GM23338 (cell line): Measurements from ENCODE around the gene APOL2. TPM values are rescaled to one million over a fixed set of nuclear protein-coding genes. Genes with fewer than 3 reads are reported as not detected.

ENCODE experiments used
- ATAC-seq: fragments of 200-7000 bp; cut with Tn5 transposase; 3 replicates; pipeline ENCODE4 v1.9.1; 2020
- DNase-seq: peaks from one replicate; pipeline ENCODE4 v3.0.0-alpha.2; 2015; ENCODE audit warnings: low spot score
- H2AFZ ChIP-seq: fragments of 200-600 bp; sonication (generic); 2 replicates; pipeline ENCODE4 v1.8.0; 2016; ENCODE audit warnings: antibody characterized with exemption, mild to moderate bottlenecking, moderate library complexity
- H3F3A ChIP-seq: fragments of 200-600 bp; sonication (generic); replicated peaks from 2 replicates; pipeline ENCODE4 v1.8.0; 2017; ENCODE audit warnings: antibody characterized with exemption, mixed run types, low read depth
- H3K27ac ChIP-seq: fragments of 200-600 bp; sonication (generic); 2 replicates; pipeline ENCODE4 v1.6.1; 2016; ENCODE audit warnings: low read depth
- H3K27me3 ChIP-seq: fragments of 200-600 bp; sonication (generic); 2 replicates; pipeline ENCODE4 v1.8.0; 2016; ENCODE audit warnings: mild to moderate bottlenecking, mixed run types, moderate library complexity; ENCODE audit not compliant: insufficient read depth
- H3K36me3 ChIP-seq: fragments of 200-600 bp; sonication (generic); 2 replicates; pipeline ENCODE4 v1.8.0; 2016; ENCODE audit warnings: mild to moderate bottlenecking; ENCODE audit not compliant: insufficient read depth
- H3K4me1 ChIP-seq: fragments of 200-600 bp; sonication (generic); 2 replicates; pipeline ENCODE4 v1.8.0; 2016; ENCODE audit warnings: mild to moderate bottlenecking, moderate library complexity; ENCODE audit not compliant: insufficient read depth
- H3K4me2 ChIP-seq: fragments of 200-600 bp; sonication (generic); 2 replicates; pipeline ENCODE4 v1.7.1; 2017; ENCODE audit warnings: mixed run types
- H3K4me3 ChIP-seq: fragments of 200-600 bp; sonication (generic); 2 replicates; pipeline ENCODE4 v1.6.1; 2016; ENCODE audit warnings: mixed run types
- H3K79me2 ChIP-seq: fragments of 200-600 bp; sonication (generic); replicated peaks from 2 replicates; pipeline ENCODE4 v1.8.0; 2017; ENCODE audit warnings: mild to moderate bottlenecking; ENCODE audit not compliant: insufficient read depth
- H3K9me2 ChIP-seq: fragments of 200-600 bp; sonication (generic); 2 replicates; pipeline ENCODE4 v1.8.0; 2017; ENCODE audit not compliant: insufficient read depth
- H4K20me1 ChIP-seq: fragments of 200-600 bp; sonication (generic); replicated peaks from 2 replicates; pipeline ENCODE4 v1.8.0; 2017; ENCODE audit warnings: mild to moderate bottlenecking; ENCODE audit not compliant: insufficient read depth
- H3K27ac Mint-ChIP-seq: 2 replicates; pipeline ENCODE4 v1.8.0; 2020; ENCODE audit warnings: inconsistent platforms, mild to moderate bottlenecking, moderate library complexity, mixed read lengths
- H3K27me3 Mint-ChIP-seq: 3 replicates; pipeline ENCODE4 v1.8.0; 2022; ENCODE audit warnings: low read depth, mild to moderate bottlenecking, moderate library complexity, mixed read lengths, inconsistent platforms; ENCODE audit not compliant: insufficient read depth, poor library complexity
- H3K36me3 Mint-ChIP-seq: 3 replicates; pipeline ENCODE4 v1.8.0; 2021; ENCODE audit warnings: low read depth, mild to moderate bottlenecking, inconsistent platforms, moderate library complexity, mixed read lengths
- H3K4me1 Mint-ChIP-seq: 3 replicates; pipeline ENCODE4 v1.8.0; 2020; ENCODE audit warnings: mild to moderate bottlenecking, inconsistent platforms, mixed read lengths
- H3K4me3 Mint-ChIP-seq: 3 replicates; pipeline ENCODE4 v1.8.0; 2021; ENCODE audit warnings: moderate library complexity, mild to moderate bottlenecking, inconsistent platforms, mixed read lengths
- H3K9me3 Mint-ChIP-seq: 3 replicates; pipeline ENCODE4 v1.8.0; 2020; ENCODE audit warnings: moderate library complexity, mild to moderate bottlenecking, inconsistent platforms, mixed read lengths
- CREB1 ChIP-seq: fragments of 250-450 bp; sonication (Bioruptor Pico); IDR thresholded peaks from 2 replicates; pipeline ENCODE4 v1.5.0; 2020; ENCODE audit warnings: low read depth, mild to moderate bottlenecking, moderate library complexity
- ETS1 ChIP-seq: IDR thresholded peaks from 2 replicates; pipeline ENCODE4 v1.6.1; 2016; ENCODE audit warnings: antibody characterized with exemption
- EZH2 ChIP-seq: fragments of 200-600 bp; sonication (generic); IDR thresholded peaks from one replicate; pipeline ENCODE4 v1.8.0; 2017; ENCODE audit warnings: antibody characterized with exemption, mild to moderate bottlenecking, low read depth; ENCODE audit not compliant: unreplicated experiment
- NANOG ChIP-seq: IDR thresholded peaks from 2 replicates; pipeline ENCODE4 v1.6.1; 2016; ENCODE audit warnings: antibody characterized with exemption, borderline replicate concordance
- POLR2AphosphoS5 ChIP-seq: IDR thresholded peaks from 2 replicates; pipeline ENCODE4 v1.6.1; 2016; ENCODE audit warnings: antibody characterized with exemption, low read depth
- REST ChIP-seq: IDR thresholded peaks from one replicate; pipeline ENCODE4 v1.6.1; 2018; ENCODE audit warnings: antibody characterized with exemption; ENCODE audit not compliant: unreplicated experiment
- ZNF114 ChIP-seq: fragments of 250-450 bp; sonication (Bioruptor Pico); IDR thresholded peaks from 2 replicates; pipeline ENCODE4 v1.5.0; 2020; ENCODE audit warnings: mild to moderate bottlenecking, moderate library complexity
- polyA plus RNA-seq: library from polyadenylated mRNA; unstranded; fragments of >200 nt; fragmentation: Nextera tagmentation; extraction: Ambion mirVana; gene quantifications from 2 replicates; pipeline ENCODE4 v1.2.1, GENCODE V29; 2016
- total RNA-seq: library from RNA; depleted of rRNA; stranded (reverse); fragments of >200 nt; shearing (Covaris generic); gene quantifications from 2 replicates; pipeline ENCODE4 v1.2.3, GENCODE V29; 2014

Gene APOL2
- total and polyA plus RNA-seq, 2 experiments from 2014 or later: 5.5 to 10.4 TPM

GRCh38 chr22:36281781-36282327, 42.5 kb upstream of the APOL2 start:
- peaks cover 60% of the 10 kb centered on the region for H3K36me3 Mint-ChIP-seq
- H3K9me3 Mint-ChIP-seq: no peaks in the 10 kb centered on the region; the same call in 1 of the 3 replicates
- no peaks in the 10 kb centered on the region for H3K27me3 ChIP-seq
- H3K27ac Mint-ChIP-seq: no peak overlapping the region
- peaks cover 38% of the 10 kb centered on the region for H3K36me3 ChIP-seq
- H3K27me3 Mint-ChIP-seq: peaks cover 5% of the 10 kb centered on the region
- H3K79me2 ChIP-seq: no peaks in the 10 kb centered on the region
- H3K9me2 ChIP-seq: no peaks in the 10 kb centered on the region
- H3K27ac ChIP-seq: no peak overlapping the region
- no peak overlapping the region for H3K4me2 ChIP-seq
- ATAC-seq (no peak), DNase-seq (no peak)
- no peak for TF ChIP-seq EZH2
- TF ChIP-seq ZNF114: no peak
- TF ChIP-seq CREB1 (CRISPR knock-in tag): no peak
- H3F3A ChIP-seq: 0 out of 2 replicates have a peak, but pooled peaks cover 11% of the 10 kb centered on the region
- H3K4me1 ChIP-seq: 0 out of 2 replicates have a peak, but pooled peaks cover 7% of the 10 kb centered on the region
- H4K20me1 ChIP-seq: no peaks in the 10 kb centered on the region; the same call in none of the 2 replicates
- H3K4me3 Mint-ChIP-seq: no peak overlapping the region
- H3K4me1 Mint-ChIP-seq: peaks cover 12% of the 10 kb centered on the region
- H2AFZ ChIP-seq: no peak overlapping the region
- H3K4me3 ChIP-seq: no peak overlapping the region

GRCh38 chr22:36280379-36280778, 41.1 kb upstream of the APOL2 start:
- DNase-seq: no peak
- H3K27ac ChIP-seq: no peak overlapping the region
- 0 out of 2 replicates have a peak, but pooled peaks cover 9% of the 10 kb centered on the region for H3F3A ChIP-seq
- H3K27me3 ChIP-seq: no peaks in the 10 kb centered on the region
- Mint-ChIP-seq H3K27ac (no peak overlapping the region), H3K9me3 (no peaks in the 10 kb centered on the region; the same call in 2 of the 3 replicates), H3K27me3 (peaks cover 2% of the 10 kb centered on the region), H3K4me3 (no peak overlapping the region), H3K36me3 (peaks cover 48% of the 10 kb centered on the region), H3K4me1 (peaks cover 8% of the 10 kb centered on the region)
- no peaks in the 10 kb centered on the region for H3K79me2 ChIP-seq
- no peak overlapping the region for H2AFZ ChIP-seq
- H3K36me3 ChIP-seq: peaks cover 30% of the 10 kb centered on the region
- no peaks in the 10 kb centered on the region; the same call in none of the 2 replicates for H4K20me1 ChIP-seq
- no peaks in the 10 kb centered on the region for H3K9me2 ChIP-seq
- TF ChIP-seq REST (no peak), ETS1 (no peak), POLR2AphosphoS5 (no peak), NANOG (no peak)
- ATAC-seq: no peak
- H3K4me1 ChIP-seq: 0 out of 2 replicates have a peak, but pooled peaks cover 7% of the 10 kb centered on the region
- no peak overlapping the region for H3K4me3 ChIP-seq
- no peak overlapping the region for H3K4me2 ChIP-seq
